Measurements from ENCODE around the gene BPIFB3. TPM values are rescaled to one million over a fixed set of nuclear protein-coding genes. Genes with fewer than 3 reads are reported as not detected.

BPIFB3 gene
- not detected in 2 replicates for total RNA-seq

GRCh38 chr20:33053291-33054106 is at the start of gene BPIFB3:
TSS of gene BPIFB3 (plus strand) at chr20:33053903. CDS start at chr20:33055436, 1,533 bp downstream.

GRCh38 chr20:33004141-33004751 is 49.5 kb upstream of the BPIFB3 start, which contains the start of gene SUN5:
TSS of gene SUN5 (minus strand) at chr20:33004433. CDS start at chr20:33004340, 93 bp downstream.

GRCh38 chr20:33007376-33008335 is 46.0 kb upstream of the BPIFB3 start, which contains the start of gene BPIFB2:
TSS of gene BPIFB2 (plus strand) at chr20:33007704. CDS start at chr20:33008575, 871 bp downstream.

GRCh38 chr20:33031531-33031930 is 22.2 kb upstream of the BPIFB3 start, which contains the start of gene BPIFB6:
TSS of gene BPIFB6 (plus strand) at chr20:33031648. CDS start at chr20:33031648, 0 bp downstream.

GRCh38 chr20:33079259-33079658 is 25.6 kb downstream of the BPIFB3 start, which contains the start of gene BPIFB4:
TSS of gene BPIFB4 (plus strand) at chr20:33079643. CDS start at chr20:33081527, 1,884 bp downstream.

Other genes with a start within 250 kb of the BPIFB3 start
- gene MAPRE1, start 233.9 kb upstream of the BPIFB3 start, total RNA-seq, result 80.1 and 83.9 TPM in 2 replicates
- gene EFCAB8, start 195.0 kb upstream of the BPIFB3 start, total RNA-seq, result under 0.01 TPM in 1 of 2 replicates, not detected in the other
- gene SUN5, start 49.5 kb upstream of the BPIFB3 start, total RNA-seq, result not detected in 2 replicates
- not detected in 2 replicates for gene BPIFB2, start 46.2 kb upstream of the BPIFB3 start, total RNA-seq
- not detected in 2 replicates for gene BPIFB6, start 22.3 kb upstream of the BPIFB3 start, total RNA-seq
- gene BPIFB4, start 25.7 kb downstream of the BPIFB3 start, total RNA-seq, result not detected in 2 replicates
- gene BPIFA2, start 114.3 kb downstream of the BPIFB3 start, total RNA-seq, result not detected in 2 replicates
- not detected in 2 replicates for gene BPIFA3, start 163.4 kb downstream of the BPIFB3 start, total RNA-seq
- not detected in 2 replicates for gene BPIFA1, start 182.1 kb downstream of the BPIFB3 start, total RNA-seq
- not detected in 2 replicates for gene BPIFB1, start 229.3 kb downstream of the BPIFB3 start, total RNA-seq